Activated T-cell treated with anti-CD3 and anti-CD28 coated beads, Interleukin-2, amount 50 U/mL, for 48 hours (primary cell): ENCODE results near the gene NRXN2.

ENCODE experiments used
- DNase-seq, 2 experiments: peaks; one replicate each; pipeline ENCODE4 v3.0.0-alpha.2; 2020

Gene NRXN2

DNA sequence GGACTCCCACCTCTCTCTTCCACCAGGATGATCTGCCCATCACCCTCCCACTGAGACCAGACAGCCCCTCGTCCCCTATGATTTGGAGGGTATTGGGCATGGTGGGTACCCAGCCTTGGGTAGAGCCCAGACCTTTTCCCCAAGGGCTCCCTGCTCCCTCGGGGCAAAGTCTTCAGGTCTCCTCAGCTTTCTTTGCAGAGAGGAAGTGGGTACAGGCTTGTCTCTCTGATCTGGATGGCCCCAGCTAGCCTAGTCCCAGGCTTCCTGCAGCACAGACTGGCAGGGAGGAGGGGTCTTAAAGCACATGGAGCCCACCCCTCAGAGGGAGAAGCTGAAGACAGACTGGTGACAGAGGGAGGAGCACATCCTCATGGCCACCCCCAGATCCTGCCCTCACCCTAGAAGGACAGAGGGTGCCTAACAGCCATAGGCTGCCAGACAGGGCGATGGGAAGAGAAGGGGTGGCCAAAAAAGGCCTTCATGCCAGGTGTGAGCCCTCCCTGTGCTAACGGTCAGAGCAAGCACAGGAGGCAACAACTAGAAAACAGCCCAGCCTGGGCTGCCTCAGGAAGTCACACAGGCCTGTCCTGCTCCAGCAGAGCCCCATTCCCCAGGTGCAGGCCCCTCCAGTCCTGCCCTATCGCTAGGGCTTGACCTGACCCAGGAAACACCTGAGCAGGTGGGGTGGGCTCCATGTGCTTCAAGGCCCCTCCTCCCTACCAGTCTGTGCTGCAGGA, 101.5 kb downstream of the NRXN2 start:
- DNase-seq: no peak

DNA sequence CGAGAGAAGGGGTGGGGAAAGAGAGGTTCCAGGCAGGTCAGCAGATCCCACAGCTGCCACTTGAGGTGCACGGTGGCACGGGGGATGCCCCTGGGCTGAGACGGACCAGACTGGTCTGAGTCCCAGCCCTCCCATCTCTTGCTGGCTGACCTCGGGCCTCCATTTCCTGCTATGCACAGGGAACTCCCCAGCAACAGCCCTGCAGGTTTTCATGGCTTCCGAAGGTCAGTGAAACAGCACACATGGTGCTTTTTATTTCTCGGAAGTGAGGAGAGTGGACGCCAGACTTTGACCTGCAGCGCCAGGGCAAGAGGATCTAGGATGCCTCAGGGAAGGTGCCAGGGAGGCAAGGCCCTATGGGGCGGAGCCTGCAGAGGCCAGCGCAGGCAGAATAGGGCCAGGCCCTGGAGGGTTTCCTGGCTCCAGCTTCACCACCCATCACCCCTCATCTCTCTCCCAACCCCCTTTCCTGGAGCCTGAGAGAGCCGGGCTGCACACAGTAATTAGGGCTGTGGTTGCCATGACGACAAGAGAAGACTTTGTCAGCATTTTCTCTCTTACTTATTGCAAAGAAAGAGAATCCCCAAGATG, 102.5 kb downstream of the NRXN2 start:
- DNase-seq: no peak

GRCh38 chr11:64619811-64620380, 103.1 kb downstream of the NRXN2 start:
- no peak for DNase-seq

DNA sequence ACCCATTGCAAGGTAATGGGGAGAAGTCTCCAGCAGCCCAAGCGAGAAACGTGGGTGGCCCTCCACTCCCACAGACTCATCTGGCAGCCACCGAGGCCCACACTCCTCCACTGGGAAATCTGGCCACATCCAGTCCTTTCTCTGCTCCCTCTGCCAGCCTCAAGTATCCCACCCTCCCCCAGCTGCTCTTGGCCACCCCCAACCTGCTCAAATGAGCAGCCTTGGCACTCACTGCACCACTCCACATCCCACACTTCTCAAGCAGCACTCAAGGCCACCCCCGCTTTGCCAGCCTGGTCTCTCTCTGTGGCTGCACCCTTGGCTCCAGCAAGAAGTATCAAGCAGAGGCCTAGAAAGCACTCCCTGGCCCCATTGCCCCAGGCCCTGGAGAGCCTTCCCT, 103.8 kb downstream of the NRXN2 start:
- no peak for DNase-seq

DNA sequence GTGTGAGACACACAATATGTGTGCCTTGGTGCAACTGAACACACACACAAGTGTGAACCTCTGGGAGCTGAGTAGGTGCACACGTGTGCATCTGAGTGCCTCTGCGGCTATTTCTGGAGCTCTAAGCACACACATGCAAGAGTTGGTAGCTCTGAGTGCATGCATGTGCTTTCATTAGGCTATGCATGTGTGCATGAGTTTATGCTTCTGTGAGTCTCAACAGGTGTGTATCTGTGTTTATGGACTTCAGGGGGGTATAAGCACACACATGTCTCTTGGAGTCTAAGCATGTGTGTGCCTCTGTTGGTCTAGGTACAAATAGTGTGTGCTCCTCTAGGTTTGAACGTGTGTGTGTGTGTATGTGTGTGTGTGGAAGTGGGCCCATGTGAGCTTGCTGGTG, 106.2 kb downstream of the NRXN2 start:
- no peak for DNase-seq

GRCh38 chr11:64614917-64615316, 108.1 kb downstream of the NRXN2 start:
- no peak for DNase-seq

DNA sequence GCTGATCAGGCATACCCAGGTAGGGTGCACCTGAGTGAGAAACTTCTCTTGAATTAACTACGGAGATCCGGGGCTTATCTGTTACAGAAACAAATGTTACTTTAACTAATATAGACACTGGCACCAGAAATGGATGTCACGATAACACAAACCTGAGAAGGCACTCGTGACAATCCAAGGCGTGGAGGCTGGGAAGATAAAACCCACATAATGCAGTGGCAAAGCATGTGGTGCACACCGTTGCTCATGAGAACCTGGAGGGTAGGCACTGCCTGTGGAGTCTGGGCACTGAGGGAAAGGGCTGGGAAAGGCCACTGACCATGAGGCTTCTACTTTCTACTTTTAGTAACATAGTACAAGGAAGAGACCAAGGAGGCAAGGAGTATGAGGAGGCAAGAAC, 109.3 kb downstream of the NRXN2 start:
- DNase-seq: no peak

DNA sequence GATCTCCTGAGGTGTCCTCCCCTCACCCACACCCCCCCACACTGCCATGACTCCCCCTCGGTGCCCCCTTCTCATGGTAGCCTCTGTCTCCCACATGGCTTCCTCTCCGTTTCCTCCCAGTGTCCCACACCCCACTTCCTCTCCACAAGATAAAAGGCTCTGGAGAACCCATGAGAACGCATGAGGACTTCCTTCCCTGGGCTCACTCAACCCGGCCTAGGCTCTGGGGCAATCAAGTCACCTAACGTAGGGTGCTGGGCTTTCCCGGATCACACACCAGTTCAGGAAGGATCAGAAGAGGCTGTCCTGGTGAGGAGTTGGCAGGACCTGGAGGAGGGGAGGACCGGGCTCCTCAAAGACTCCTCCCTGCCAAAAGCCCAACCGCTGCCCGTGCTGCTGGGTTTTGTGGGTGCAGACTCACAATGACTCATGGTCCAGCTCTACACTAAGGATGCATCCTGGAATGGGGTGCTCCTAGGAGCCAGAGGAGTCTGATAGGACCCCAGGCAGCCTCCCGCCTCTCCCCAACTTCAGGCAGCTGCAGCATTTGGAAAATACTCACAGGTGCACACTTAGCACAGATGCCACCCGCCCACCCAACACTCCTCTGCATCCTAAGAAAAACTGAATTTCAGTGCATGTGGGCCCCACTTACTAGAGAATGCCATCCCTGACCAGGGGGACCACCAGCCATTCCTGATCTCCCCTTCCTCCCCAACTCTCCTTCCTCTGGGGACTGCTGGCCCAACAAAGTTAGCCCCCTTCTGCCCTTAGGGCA, 110.9 kb downstream of the NRXN2 start:
- no peak for DNase-seq

- no peak for DNase-seq
Measured at GRCh38 chr11:64611176-64611575, 111.8 kb downstream of the NRXN2 start.

DNA sequence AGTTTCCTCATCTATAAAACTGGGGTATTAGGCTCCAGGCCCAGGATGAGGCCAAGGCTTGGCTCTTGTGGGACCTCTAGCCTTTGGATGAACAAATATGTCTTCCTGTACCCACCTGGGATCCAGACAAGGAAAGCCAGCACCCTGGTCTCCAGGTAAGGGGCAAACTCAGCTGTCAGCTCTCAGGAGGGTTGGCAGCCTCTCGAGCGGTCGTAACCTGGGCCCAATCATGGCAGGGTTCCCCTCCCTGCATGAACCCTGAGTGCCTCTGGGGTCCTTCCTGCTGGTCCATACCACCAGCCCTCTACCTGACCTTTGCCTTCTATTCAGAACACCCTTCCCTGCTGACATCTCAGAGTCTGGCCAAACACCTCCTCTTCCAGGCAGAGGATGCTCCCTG, 112.4 kb downstream of the NRXN2 start:
- DNase-seq: no peak

GRCh38 chr11:64609436-64610047, 113.5 kb downstream of the NRXN2 start:
- DNase-seq: no peak

GRCh38 chr11:64608636-64609035, 114.4 kb downstream of the NRXN2 start:
- no peak for DNase-seq

GRCh38 chr11:64608046-64608445, 115.0 kb downstream of the NRXN2 start:
- DNase-seq: no peak

DNA sequence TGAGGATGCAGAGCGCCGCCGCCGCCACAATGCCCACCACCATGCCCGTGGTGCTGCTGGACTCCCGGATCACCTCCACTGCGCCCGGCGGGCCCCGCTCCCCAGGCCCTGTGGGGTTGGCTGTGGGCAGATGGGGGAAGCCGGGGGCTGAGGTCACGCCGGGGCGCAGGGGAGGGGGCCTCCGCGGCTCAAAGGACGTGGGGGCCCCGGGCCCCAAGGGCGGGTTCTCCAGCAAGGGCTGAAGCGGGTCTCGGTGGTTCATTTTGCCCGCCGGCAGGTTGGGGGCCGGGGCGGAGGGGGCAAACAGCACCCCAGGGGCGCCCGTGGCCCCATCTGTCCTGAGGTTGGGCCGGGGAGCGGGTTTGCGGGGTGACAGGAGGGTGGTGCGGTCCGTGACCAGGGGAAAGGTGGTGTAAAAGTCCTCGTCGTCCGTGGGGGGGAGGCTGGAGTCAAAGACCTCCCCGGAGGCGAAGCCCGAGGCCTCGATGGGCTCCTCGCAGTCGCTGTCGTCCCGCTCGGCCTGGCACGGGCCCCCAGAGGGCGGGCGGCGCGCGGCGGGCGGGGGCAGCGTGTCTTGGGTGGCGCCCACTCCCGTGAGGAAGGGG, 115.5 kb downstream of the NRXN2 start:
- DNase-seq: no peak

DNA sequence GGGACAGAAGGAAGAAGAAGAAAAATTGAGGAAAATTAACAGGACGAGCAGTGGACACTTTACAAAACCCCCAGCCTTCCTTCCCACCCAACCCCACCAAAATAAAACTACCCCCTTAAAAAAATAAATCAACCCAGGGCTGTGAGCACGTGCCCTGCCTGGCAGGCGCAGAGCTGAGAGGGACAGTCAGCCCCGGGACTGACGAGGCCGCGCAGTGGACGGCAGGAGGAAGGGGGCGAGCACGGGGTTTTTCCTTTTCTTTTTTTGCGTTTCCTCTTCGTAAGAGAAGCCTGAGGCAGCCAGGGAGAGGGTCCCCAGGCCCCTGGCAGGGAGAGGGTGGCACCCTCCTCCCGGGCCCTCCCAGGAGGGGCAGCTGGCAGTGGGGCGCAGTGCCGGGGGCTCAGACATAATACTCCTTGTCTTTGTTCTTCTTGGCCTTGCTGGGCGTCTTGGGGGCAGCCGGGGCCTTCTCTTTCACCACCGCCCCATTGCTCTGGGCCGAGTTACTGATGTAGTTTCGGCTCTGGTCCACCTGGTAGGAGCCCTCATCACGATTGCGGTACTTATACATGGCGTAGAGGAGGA, 116.1 kb downstream of the NRXN2 start:
- no peak for DNase-seq

DNA sequence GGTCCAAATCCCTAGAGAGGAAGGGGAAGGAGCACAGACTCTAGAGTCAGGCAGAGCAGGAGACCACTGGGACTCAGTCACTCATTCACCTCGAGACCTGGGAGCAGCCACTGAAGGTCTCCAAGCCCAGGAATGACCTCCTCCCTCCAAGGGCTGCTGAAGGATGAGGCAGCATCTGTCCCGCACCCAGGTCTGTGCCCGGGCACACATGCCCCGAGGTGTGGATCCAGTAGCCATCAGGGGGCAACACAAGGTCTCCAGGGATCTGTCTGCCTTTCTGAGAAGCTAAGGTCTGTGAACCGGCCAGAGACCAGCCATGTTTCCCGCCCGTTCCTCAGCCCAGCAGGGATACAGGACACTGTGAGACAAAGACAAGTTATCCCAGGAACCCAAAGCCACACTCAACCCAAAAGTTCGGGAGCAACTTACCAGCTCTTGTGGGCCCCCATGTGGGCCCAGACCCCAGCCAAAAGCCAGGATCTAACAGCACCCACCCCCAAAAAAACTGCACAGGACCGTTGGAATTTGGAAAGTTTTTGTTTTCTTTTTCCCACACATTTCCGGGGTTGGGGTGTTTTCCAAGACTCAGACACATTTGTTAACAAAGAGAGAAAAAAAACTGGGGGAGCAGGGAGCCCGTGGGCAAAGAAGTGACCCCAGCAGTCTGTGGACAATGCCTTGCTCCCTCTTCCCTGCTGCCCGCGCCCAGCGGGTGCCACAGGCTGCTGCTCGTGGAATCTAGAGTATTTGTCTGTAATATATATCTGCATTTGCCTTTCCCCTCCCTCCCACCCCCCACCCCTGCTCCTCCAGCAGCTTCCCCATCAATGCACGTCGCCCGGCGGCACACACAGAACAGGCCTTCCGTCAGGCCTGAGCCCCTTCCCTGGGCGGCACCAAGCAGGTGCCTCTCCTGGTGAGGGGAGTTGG, 117.1 kb downstream of the NRXN2 start:
- DNase-seq: no peak

- DNase-seq: no peak
Measured at GRCh38 chr11:64605244-64605560, 117.8 kb downstream of the NRXN2 start.

DNA sequence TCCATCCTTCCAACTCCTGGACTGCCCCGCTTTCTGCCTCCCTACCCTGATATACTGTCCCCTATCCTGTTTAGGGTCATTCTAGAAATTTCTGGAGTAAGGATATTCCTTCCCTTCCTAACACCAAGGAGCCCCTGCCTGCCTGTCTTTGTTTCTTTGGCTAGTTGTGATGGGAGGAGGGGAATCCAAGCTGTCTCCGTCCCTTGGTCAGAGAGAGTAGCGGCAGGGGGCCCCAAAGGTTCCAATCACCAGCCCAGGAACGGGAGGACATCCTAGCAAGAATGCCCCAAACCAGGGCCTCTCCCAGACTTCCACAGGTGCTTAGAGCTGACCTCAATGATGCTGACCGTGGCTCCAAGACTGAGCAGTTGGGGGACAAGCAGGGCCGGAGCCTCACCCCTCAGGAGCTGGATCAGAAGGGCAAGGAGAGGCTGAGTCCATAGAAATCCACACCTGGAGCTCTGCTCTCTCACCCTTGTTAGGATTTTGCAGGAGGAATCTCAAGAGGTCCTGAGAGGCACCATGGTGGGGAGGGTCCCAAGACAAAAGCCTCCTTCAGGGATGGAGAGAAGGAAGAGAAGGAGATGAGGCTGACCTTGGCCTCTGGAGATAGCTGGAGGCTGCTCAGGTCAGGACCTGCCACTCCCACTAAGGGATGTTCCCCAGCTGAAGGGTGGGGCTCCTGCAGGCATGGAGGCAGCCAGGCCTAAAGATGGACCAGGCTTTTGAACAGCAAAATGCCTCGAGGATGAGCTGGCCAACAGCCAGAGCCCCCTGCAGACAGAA, 118.3 kb downstream of the NRXN2 start:
- DNase-seq: no peak

DNA sequence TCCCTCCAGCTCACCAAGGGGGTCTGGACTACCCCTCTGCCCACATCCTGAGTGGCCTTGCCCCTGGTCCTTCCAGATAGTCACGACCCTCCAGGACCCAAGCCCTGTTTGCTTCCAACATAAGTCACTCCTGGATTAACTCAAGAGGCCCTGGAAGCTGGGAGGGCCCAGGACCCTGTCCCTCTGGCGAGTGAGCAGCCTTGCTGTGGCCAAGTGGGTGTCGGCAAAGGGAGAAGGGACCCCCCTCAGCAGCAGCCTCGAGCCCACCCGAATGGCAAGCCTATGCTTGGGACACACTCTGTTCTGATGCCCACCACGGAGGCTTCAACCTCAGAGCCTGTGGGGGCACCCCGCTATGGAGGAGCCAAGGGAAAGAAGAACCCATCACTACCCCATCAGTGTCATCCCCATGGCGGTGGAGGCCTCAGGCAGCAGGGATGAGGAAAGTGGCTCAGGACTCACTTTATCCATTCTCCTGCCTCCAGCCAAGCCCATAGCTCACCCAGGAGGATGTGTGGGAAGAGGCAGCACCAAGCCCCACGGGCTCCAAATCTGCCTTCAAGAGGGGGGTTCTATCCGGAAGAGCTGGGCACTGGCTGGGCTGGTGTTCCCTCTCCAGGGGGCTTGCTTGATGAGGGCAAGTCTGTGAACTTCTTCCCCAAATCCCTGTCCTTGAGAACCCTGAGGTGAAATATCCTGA, 119.4 kb downstream of the NRXN2 start:
- DNase-seq: no peak

DNA sequence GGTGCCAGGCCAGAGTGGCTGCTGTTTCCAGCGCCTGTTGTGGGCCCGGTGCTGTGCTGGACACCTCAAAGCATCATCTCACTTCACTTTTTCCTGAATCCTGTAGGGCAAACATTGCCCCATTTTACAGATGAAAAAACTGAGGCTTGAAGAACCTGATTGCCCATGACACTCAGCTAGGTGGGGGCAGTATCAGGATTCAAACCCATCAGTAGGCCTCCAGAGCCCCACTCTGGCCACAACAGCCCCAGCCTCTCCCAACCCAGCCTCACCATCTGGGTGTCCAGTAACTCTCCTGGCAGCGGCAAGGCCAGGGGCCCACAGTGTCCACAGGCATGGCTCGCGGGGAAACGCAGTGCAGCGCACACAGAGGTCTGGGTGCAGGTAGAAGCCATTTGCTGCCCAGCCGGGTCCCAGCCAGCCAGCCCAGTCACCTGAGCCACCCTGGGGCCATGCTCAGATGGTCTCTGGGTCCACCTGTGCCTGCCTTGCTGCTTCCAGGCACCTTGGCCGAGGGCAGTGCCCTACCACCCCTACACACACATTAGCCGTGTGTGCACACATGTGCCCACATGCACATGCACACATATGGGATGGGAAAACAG, 120.4 kb downstream of the NRXN2 start:
- DNase-seq: no peak
